Measurements from ENCODE around the gene PAPPA2. TPM values are rescaled to one million over a fixed set of nuclear protein-coding genes. Genes with fewer than 3 reads are reported as not detected.

PAPPA2 gene
- total RNA-seq, 1 experiment from 2014 or later = 0.81 TPM

GRCh38 chr1:176779992-176780328 is 317.0 kb downstream of the PAPPA2 start:
- Histone ChIP-seq H2BK5ac (ENCODE audit: insufficient read length, low read length) (no peak overlapping the region), H3K27ac (ENCODE audit: insufficient read length, low read depth, low read length) (no peak overlapping the region), H3K18ac (ENCODE audit: insufficient read length, low read depth, low read length) (no peak overlapping the region), H4K5ac (ENCODE audit: insufficient read length, low read depth, low read length) (no peak overlapping the region), H3K23me2 (ENCODE audit: insufficient read length, low read depth, low read length, poor library complexity, severe bottlenecking) (no peaks in the 10 kb centered on the region), H4K8ac (replicated peaks; ENCODE audit: insufficient read length, low read depth, low read length) (no peak overlapping the region), H2AK5ac (ENCODE audit: insufficient read length, low read length) (no peak overlapping the region), H3K9ac (ENCODE audit: extremely low read depth, insufficient read length, low read length) (no peak overlapping the region), H3K79me1 (ENCODE audit: insufficient read depth, low read depth, low read length, poor library complexity, severe bottlenecking) (no peaks in the 10 kb centered on the region), H2BK15ac (ENCODE audit: low read depth, low read length) (no peak overlapping the region), H3T11ph (ENCODE audit: low read length) (no peak overlapping the region), H3K4me2 (ENCODE audit: insufficient read depth, insufficient read length, low read length) (no peak overlapping the region), H3K4me1 (ENCODE audit: insufficient read depth, low read length) (no peaks in the 10 kb centered on the region), H2BK20ac (ENCODE audit: low read depth, low read length, poor library complexity, severe bottlenecking) (no peak overlapping the region), H3K23ac (ENCODE audit: insufficient read length, low read depth, low read length) (no peak overlapping the region), H3K4ac (ENCODE audit: low read depth, low read length) (no peak overlapping the region), H4K20me1 (ENCODE audit: control insufficient read depth, insufficient read depth, insufficient read length) (no peaks in the 10 kb centered on the region), H2BK120ac (ENCODE audit: low read depth, low read length, poor library complexity, severe bottlenecking) (no peak overlapping the region), H2BK12ac (ENCODE audit: insufficient read length, low read depth, low read length) (no peak overlapping the region), H2AFZ (ENCODE audit: low read length) (no peak overlapping the region), H4K91ac (ENCODE audit: insufficient read length, low read depth, low read length) (no peak overlapping the region), H3K56ac (ENCODE audit: insufficient read length, low read depth, low read length) (no peak overlapping the region), H3K14ac (ENCODE audit: insufficient read depth, low read length) (no peak overlapping the region), H3K9me3 (ENCODE audit: control insufficient read depth, low read depth, low read length) (no peaks in the 10 kb centered on the region), H3K79me2 (ENCODE audit: insufficient read depth, low read length) (no peaks in the 10 kb centered on the region), H3K27me3 (ENCODE audit: insufficient read depth, low read length) (no peaks in the 10 kb centered on the region)
- H3K27me3 Mint-ChIP-seq (ENCODE audit: low read depth) = no peaks in the 10 kb centered on the region
- H3K4me3 Mint-ChIP-seq = no peak overlapping the region
- H3K36me3 Mint-ChIP-seq (ENCODE audit: insufficient read depth in 1 of 3, low read depth in 3 of 3) = no peaks in the 10 kb centered on the region
- no peak for TF ChIP-seq CTCF (conservative IDR thresholded peaks at IDR 0.05)
- H3K9me3 Mint-ChIP-seq = no peaks in the 10 kb centered on the region
- WGBS (ENCODE audit: extremely low coverage, insufficient read length, low lambda C conversion rate) = no CpG with 5 or more reads among the region's 1 CpG
- no peak overlapping the region for H3K27ac Mint-ChIP-seq
- H3K4me1 Mint-ChIP-seq = no peaks in the 10 kb centered on the region
- DNase-seq = no peak
